ENCODE results near the gene NDUFV3.

- no peak for TF ChIP-seq CTCF (IDR thresholded peaks at IDR 0.05)
- no peak for TF ChIP-seq POLR2A (IDR thresholded peaks at IDR 0.05)
- TF ChIP-seq POLR2AphosphoS5 (IDR thresholded peaks at IDR 0.05), result no peak
- TF ChIP-seq EP300 (IDR thresholded peaks at IDR 0.05), result no peak
Measured at GRCh38 chr21:42855937-42856335, 37.2 kb upstream of the NDUFV3 start.
